HFF-Myc (cell line): ENCODE measurements around the gene SGCD.

Experiments
- DNase-seq: peaks from one replicate; pipeline ENCODE4 v3.0.0-alpha.2; 2011; ENCODE audit warnings: low read depth; ENCODE audit errors: extremely low read depth
- H3K4me3 ChIP-seq: replicated peaks from 2 replicates; pipeline ENCODE4 v1.5.1; 2011; ENCODE audit warnings: low read depth, mild to moderate bottlenecking, control low read depth, low read length
- TF ChIP-seq, protein P1 (sequence below): IDR thresholded peaks from 2 replicates; pipeline ENCODE4 v1.5.1; 2012; ENCODE audit warnings: mild to moderate bottlenecking, low read depth, low read length, control low read depth; ENCODE audit errors: missing control alignments

The SGCD gene

DNA sequence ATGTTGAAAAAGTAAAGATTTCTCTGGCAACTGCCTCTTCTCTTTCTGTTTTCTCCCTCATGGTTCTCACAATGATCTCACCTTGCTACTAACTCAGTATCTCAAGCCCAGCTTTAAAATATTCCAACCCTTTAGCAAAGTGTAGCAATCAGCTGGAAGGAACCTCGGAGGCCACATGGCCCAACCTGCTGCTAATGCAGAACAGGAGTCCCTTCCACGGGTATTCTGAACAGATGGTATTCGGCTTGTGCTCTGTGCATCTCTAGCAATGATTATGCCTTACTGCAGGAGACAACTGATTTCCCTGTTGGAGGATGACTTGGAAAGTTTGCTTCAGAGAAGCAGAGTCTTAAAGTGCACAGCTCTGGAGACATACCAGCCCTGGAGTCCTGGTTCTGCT, 371.4 kb downstream of the SGCD start:
- no peak for DNase-seq
- TF ChIP-seq, protein P1, sequence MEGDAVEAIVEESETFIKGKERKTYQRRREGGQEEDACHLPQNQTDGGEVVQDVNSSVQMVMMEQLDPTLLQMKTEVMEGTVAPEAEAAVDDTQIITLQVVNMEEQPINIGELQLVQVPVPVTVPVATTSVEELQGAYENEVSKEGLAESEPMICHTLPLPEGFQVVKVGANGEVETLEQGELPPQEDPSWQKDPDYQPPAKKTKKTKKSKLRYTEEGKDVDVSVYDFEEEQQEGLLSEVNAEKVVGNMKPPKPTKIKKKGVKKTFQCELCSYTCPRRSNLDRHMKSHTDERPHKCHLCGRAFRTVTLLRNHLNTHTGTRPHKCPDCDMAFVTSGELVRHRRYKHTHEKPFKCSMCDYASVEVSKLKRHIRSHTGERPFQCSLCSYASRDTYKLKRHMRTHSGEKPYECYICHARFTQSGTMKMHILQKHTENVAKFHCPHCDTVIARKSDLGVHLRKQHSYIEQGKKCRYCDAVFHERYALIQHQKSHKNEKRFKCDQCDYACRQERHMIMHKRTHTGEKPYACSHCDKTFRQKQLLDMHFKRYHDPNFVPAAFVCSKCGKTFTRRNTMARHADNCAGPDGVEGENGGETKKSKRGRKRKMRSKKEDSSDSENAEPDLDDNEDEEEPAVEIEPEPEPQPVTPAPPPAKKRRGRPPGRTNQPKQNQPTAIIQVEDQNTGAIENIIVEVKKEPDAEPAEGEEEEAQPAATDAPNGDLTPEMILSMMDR = no peak
- H3K4me3 ChIP-seq = no peak overlapping the region

DNA sequence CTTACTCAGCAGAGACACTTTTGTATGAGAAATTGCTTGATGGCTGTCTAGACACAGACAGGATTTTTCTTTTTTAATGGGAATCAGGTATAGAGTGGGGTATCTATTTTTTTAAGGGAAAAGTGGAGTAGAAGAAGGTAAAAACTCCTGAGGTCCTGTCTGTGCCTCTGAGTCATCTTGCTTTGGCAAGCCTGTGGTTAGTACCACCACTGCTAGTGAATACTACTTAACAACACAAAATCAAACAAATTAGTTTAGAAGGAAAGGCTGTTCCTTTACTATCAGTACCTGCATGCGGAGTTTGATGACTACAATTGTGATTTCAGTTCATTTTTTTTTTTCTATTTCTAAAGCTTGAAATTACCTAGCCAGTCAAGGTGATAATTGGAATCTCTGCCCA, 372.2 kb downstream of the SGCD start:
- TF ChIP-seq, protein P1 = no peak
- H3K4me3 ChIP-seq = no peak overlapping the region

DNA sequence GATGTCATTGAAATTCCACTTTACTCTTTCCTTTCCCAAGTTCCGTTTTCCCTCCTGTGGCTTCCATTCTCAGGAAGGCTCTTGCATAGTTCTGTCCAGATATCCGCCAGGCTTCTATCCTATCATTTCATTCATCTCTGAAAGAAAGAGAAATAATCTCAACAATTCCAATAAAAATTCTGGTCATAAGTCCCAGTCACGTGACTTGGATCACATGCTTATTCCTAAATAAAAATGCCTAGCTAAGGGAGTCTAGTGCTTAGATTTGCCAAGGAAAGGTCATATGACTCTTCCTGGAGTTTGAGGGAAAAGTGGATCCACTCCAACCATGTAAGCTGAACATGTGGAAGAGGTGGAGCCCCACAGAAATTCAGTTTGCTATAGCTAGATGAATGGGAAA, 377.2 kb downstream of the SGCD start:
- DNase-seq = no peak
- TF ChIP-seq, protein P1 = no peak
- no peak overlapping the region for H3K4me3 ChIP-seq

More for the DNA sequence above, 372.2 kb downstream of the SGCD start:
- DNase-seq = no peak

DNA sequence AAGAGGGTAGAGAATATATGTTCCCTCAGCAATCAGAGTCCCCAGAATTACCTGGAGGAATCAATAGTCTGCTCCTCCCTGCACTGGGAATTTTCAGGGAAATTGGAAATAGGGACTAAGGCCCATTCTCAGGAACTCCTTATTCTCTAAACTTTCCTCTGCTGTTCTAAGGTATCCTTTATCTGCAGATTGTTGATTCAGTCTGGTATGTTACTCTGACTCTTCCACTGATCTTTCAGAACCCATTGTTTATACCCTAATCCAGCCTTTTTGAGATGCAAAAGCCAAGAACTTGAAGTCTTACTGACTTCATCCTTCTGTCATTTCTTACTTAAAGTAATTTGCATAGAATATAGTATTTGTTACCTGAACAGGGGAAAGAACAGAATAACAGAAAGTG, 379.7 kb downstream of the SGCD start:
- no peak overlapping the region for H3K4me3 ChIP-seq
- DNase-seq = no peak
- TF ChIP-seq, protein P1 = no peak

DNA sequence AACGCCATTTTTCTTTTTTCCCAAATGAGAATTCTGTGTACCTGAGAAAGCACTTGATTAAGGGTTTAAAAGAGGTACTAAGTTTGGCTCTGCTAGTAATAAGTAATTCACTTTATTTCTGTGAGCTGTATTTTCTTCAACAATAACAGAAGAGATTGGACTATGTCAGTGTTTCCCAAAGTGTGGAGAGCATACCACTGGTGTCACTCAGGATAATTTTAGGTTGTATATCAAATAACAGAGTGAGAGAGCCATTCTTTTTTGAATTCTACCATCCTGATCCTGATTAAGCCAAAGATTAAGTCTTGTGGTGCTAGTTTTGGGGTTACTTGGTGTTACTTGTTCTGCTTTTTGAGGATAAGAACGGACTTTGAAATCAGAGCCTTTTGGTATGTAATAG, 380.8 kb downstream of the SGCD start:
- TF ChIP-seq, protein P1 = no peak
- no peak for DNase-seq
- no peak overlapping the region for H3K4me3 ChIP-seq

DNA sequence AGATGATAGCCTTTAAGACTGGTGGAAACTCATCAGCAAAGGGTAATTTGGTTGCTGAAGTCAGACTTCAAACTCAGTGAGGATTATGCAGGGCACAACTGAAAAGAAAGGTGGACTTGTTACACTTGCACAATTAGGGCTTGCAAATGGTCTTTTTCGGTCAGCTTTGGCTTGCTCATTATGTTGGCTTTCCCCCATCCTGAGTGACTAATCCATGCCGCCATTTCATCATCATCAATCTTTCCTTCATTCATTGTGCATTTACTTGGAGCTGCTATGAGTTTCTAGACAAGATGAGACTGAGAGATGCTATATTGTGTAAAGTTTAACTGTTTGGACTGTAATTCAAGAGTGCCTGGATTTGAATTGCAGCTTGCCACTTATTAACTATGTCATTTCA, 388.3 kb downstream of the SGCD start:
- TF ChIP-seq, protein P1 = no peak
- DNase-seq = no peak
- H3K4me3 ChIP-seq = no peak overlapping the region
